ENCODE measurements around the gene SLIT3. TPM values are rescaled to one million over a fixed set of nuclear protein-coding genes. Genes with fewer than 3 reads are reported as not detected.
A peak's percentile ranks its signal among the peaks of the same experiment; 100 is the strongest.

SLIT3 gene
- total RNA-seq, 2 experiments from 2014 or later: 0.20 to 0.43 TPM

- Mint-ChIP-seq H3K27me3 (peaks cover 57% of the 10 kb centered on the region), H3K4me3 (no peak overlapping the region), H3K4me1 (peaks cover 8% of the 10 kb centered on the region), H3K27ac (no peak overlapping the region), H3K9me3 (no peaks in the 10 kb centered on the region), H3K36me3 (no peaks in the 10 kb centered on the region)
- DNase-seq: no peak
Measured at GRCh38 chr5:169304175-169304574, 3.2 kb upstream of the SLIT3 start.

DNA sequence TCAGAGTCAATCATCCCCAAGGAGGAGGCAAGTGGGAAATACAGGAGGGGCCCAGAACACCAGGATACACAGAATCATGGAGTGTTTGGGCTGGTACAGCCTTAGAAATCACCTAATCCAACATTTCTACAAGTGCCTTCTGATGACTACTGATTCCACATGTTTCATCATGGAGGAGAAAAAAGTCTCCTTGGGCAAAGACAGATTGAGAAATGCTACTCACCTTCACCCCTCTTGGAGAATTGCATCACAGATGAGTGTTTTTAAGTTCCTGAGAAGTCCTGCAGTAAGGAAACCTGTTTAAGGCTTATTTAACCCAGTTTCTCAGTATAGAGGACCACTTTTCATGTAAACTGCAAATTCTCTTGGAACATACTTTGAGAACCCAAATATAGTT is 2.2 kb upstream of the SLIT3 start:
- DNase-seq: no peak
- Mint-ChIP-seq H3K36me3 (no peaks in the 10 kb centered on the region), H3K9me3 (no peaks in the 10 kb centered on the region), H3K27me3 (peaks cover 65% of the 10 kb centered on the region), H3K4me3 (no peak overlapping the region), H3K27ac (no peak overlapping the region), H3K4me1 (peaks cover 8% of the 10 kb centered on the region)

GRCh38 chr5:169302491-169303118 is 1.7 kb upstream of the SLIT3 start:
- peak; percentile 47 for DNase-seq
- Mint-ChIP-seq H3K4me1 (peaks cover 8% of the 10 kb centered on the region), H3K9me3 (no peaks in the 10 kb centered on the region), H3K27me3 (peaks cover 67% of the 10 kb centered on the region), H3K4me3 (no peak overlapping the region), H3K36me3 (no peaks in the 10 kb centered on the region), H3K27ac (no peak overlapping the region)

GRCh38 chr5:169301986-169302385 is 1.0 kb upstream of the SLIT3 start:
- Mint-ChIP-seq H3K9me3 (no peaks in the 10 kb centered on the region), H3K4me3 (no peak overlapping the region), H3K27ac (no peak overlapping the region), H3K4me1 (peaks cover 8% of the 10 kb centered on the region), H3K27me3 (peaks cover 62% of the 10 kb centered on the region), H3K36me3 (no peaks in the 10 kb centered on the region)
- no peak for DNase-seq

DNA sequence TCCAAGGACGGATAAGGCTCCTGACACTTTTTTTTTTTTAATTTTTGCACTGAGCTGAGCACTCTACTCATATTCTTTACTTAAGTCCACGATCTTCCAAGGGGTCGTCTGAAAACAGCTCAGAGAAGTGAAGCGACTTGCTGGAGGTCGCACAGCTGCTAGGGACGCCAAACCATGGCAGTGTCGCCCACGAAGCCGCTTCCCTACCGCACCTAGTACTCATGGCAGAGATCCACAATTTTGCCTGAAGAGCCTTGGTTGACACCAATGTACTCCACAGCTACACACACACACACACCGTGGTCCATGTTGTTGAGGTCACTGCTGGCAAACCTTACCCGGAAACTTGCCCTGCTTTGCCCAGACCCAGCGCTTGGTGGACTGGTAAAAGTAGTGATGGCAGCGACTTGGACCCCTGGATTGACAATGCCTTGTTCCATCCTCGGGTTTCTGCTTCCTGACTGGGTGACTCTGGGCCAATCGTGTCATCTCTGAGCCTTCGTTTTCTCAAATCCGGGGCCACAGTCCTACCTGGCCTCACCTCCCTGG is 521 bp upstream of the SLIT3 start:
- Mint-ChIP-seq H3K27ac (no peak overlapping the region), H3K27me3 (peaks cover 62% of the 10 kb centered on the region), H3K4me3 (no peak overlapping the region)

GRCh38 chr5:169299663-169300467 is 1.1 kb downstream of the SLIT3 start:
- Mint-ChIP-seq H3K27ac (no peak overlapping the region), H3K36me3 (no peaks in the 10 kb centered on the region), H3K4me1 (peaks cover 8% of the 10 kb centered on the region), H3K9me3 (no peaks in the 10 kb centered on the region), H3K4me3 (no peak overlapping the region), H3K27me3 (peaks cover 56% of the 10 kb centered on the region)
- no peak for DNase-seq

More for the DNA sequence above, 521 bp upstream of the SLIT3 start:
- Mint-ChIP-seq H3K36me3 (no peaks in the 10 kb centered on the region), H3K9me3 (no peaks in the 10 kb centered on the region), H3K4me1 (peaks cover 8% of the 10 kb centered on the region)
- DNase-seq: no peak

GRCh38 chr5:169299191-169299662 is 1.7 kb downstream of the SLIT3 start:
- no peak overlapping the region for H3K4me3 Mint-ChIP-seq
- H3K4me1 Mint-ChIP-seq: peaks cover 8% of the 10 kb centered on the region
- H3K27ac Mint-ChIP-seq: no peak overlapping the region
- no peak for DNase-seq
- H3K9me3 Mint-ChIP-seq: no peaks in the 10 kb centered on the region
- no peaks in the 10 kb centered on the region for H3K36me3 Mint-ChIP-seq
- peaks cover 54% of the 10 kb centered on the region for H3K27me3 Mint-ChIP-seq

DNA sequence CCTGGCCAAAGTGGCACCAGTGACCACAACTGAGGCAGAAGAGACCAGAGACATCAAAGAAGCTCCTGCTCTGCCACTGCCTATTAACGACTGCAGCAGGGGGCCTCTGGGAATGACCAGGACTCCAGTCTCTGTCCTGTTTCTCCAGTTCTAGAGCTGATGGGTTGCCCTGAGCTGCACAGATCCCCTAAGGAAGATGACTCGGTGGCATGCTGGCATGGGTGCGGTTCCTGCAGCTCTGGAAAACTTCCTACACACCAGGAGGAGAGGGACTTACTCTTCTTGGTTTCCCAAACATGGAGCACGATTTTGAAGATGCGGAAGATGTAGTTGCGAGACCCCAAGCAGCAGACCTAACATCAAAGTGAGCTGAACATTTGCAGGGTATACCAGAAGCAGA is 2.7 kb downstream of the SLIT3 start:
- H3K27me3 Mint-ChIP-seq: peaks cover 46% of the 10 kb centered on the region

GRCh38 chr5:169296419-169297143 is 4.4 kb downstream of the SLIT3 start:
- Mint-ChIP-seq H3K27ac (no peak overlapping the region), H3K4me3 (no peak overlapping the region), H3K4me1 (no peaks in the 10 kb centered on the region), H3K9me3 (no peaks in the 10 kb centered on the region), H3K36me3 (no peaks in the 10 kb centered on the region), H3K27me3 (peaks cover 34% of the 10 kb centered on the region)
- no peak for DNase-seq

More for the DNA sequence above, 2.7 kb downstream of the SLIT3 start:
- no peaks in the 10 kb centered on the region for H3K9me3 Mint-ChIP-seq
- H3K27ac Mint-ChIP-seq: no peak overlapping the region
- no peaks in the 10 kb centered on the region for H3K36me3 Mint-ChIP-seq
- H3K4me1 Mint-ChIP-seq: peaks cover 8% of the 10 kb centered on the region
- DNase-seq: no peak
- no peak overlapping the region for H3K4me3 Mint-ChIP-seq

- Mint-ChIP-seq H3K9me3 (no peaks in the 10 kb centered on the region), H3K4me1 (no peaks in the 10 kb centered on the region), H3K4me3 (no peak overlapping the region), H3K36me3 (no peaks in the 10 kb centered on the region), H3K27ac (no peak overlapping the region), H3K27me3 (peaks cover 27% of the 10 kb centered on the region)
- no peak for DNase-seq
Measured at GRCh38 chr5:169295306-169295705, 5.6 kb downstream of the SLIT3 start.

DNA sequence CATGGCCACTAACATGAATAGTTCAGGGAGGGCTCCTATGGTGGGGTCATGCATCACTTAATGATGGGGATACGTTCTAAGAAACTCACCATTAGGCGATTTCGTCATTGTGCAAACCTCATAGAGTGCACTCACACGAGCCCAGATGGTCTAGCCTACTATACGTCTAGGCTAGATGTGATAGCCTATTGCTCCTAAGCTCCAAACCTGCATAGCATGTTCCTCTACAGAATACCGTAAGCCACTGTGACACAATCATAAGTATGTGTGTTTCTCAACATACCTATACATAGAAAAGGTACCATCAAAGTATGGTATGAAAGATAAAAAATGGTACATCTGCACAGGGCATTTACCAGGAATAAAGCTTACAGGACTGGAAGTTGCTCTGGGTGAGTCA is 6.3 kb downstream of the SLIT3 start:
- Mint-ChIP-seq H3K4me3 (no peak overlapping the region), H3K27ac (no peak overlapping the region), H3K4me1 (no peaks in the 10 kb centered on the region), H3K27me3 (peaks cover 20% of the 10 kb centered on the region), H3K36me3 (no peaks in the 10 kb centered on the region), H3K9me3 (no peaks in the 10 kb centered on the region)
- DNase-seq: no peak

GRCh38 chr5:169291877-169292276 is 9.1 kb downstream of the SLIT3 start:
- Mint-ChIP-seq H3K36me3 (no peaks in the 10 kb centered on the region), H3K4me3 (no peak overlapping the region), H3K27ac (no peak overlapping the region), H3K27me3 (peaks cover 8% of the 10 kb centered on the region), H3K4me1 (no peaks in the 10 kb centered on the region), H3K9me3 (no peaks in the 10 kb centered on the region)
- no peak for DNase-seq

DNA sequence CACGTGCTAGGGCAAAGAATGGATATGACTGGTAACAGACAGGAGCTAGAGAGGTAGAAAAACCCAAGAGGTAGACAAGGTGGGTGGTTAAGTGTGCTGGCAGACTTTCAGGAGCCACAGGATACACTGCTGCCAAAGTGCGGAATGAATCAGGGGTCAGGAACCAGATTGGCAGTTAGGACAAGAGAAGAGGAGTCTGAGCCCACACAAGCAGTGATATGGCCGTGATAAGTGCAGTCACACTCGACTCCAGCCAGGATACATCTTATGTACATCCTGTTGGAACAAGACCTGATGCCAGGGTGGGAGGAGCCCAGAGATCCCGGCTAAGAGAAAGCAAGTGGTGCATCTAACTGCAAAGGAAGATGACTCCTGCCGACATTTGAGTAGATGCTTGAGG is 10.0 kb downstream of the SLIT3 start:
- Mint-ChIP-seq H3K4me3 (no peak overlapping the region), H3K9me3 (no peaks in the 10 kb centered on the region), H3K4me1 (no peaks in the 10 kb centered on the region), H3K36me3 (no peaks in the 10 kb centered on the region), H3K27me3 (peaks cover 8% of the 10 kb centered on the region), H3K27ac (no peak overlapping the region)
- no peak for DNase-seq

DNA sequence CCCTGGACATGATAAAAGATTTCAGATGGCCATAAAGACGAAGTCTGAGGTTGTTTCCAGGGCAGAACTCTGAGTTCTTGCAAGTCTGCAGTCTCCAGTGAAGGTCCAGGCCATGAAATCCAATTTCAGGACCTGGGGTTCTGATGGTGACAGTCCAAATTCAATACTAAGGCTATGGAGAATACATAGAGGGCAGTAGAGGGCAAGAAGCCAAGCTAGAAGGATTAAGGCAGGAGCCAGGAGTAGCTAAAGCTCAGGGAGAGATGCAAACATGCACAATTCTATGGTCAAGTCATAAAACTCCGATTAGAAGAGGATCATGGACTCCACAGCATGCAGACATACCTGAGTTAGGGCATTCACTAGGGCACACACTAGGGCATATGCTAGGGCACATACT is 11.4 kb downstream of the SLIT3 start:
- peaks cover 8% of the 10 kb centered on the region for H3K27me3 Mint-ChIP-seq
- H3K4me3 Mint-ChIP-seq: no peak overlapping the region
- no peaks in the 10 kb centered on the region for H3K36me3 Mint-ChIP-seq

More for the DNA sequence above, 11.4 kb downstream of the SLIT3 start:
- Mint-ChIP-seq H3K4me1 (no peaks in the 10 kb centered on the region), H3K9me3 (no peaks in the 10 kb centered on the region), H3K27ac (no peak overlapping the region)
- DNase-seq: no peak
